CD4-positive, alpha-beta T cell treated with Interleukin-2 at 100 ng/mL for 4 hours (primary cell): ENCODE measurements around the gene NUTM2F.
A peak's percentile ranks its signal among the peaks of the same experiment; 100 is the strongest.
"Not testable (repeated sequence)": the region's sequence is repeated elsewhere in the genome, so short reads cannot be mapped to it uniquely, and the experiment has no call there.

Experiments
- DNase-seq: peaks from one replicate; pipeline ENCODE4 v3.0.0-alpha.2; 2020; ENCODE audit warnings: low spot score

Gene NUTM2F

GRCh38 chr9:94328544-94328943 is at the start of gene NUTM2F:
NUTM2F (minus strand) TSS chr9:94328644; CDS start chr9:94328623, 21 bp downstream.
- not testable (repeated sequence) for DNase-seq

- DNase-seq: not testable (repeated sequence)
Measured at GRCh38 chr9:94375197-94375596, 46.8 kb upstream of the NUTM2F start.

GRCh38 chr9:94374176-94375056 is 46.0 kb upstream of the NUTM2F start:
- DNase-seq: peak; percentile 88

DNA sequence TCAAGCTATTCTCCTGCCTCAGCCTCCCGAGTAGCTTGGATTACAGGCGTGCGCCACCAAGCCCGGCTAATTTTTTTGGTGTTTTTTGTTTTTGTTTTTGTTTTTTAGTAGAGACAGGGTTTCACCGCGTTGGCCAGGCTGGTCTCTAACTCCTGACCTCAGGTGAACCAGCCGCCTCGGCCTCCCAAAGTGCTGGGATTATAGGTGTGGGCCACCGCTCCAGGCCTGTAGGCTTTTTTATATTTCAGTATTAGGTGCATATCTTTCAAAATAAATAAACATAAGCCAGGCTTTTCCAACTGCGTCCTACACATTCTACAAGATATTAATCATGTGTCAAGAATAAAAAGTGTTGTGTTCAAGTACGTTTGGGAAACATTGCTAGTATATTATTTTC is 45.3 kb upstream of the NUTM2F start:
- not testable (repeated sequence) for DNase-seq

DNA sequence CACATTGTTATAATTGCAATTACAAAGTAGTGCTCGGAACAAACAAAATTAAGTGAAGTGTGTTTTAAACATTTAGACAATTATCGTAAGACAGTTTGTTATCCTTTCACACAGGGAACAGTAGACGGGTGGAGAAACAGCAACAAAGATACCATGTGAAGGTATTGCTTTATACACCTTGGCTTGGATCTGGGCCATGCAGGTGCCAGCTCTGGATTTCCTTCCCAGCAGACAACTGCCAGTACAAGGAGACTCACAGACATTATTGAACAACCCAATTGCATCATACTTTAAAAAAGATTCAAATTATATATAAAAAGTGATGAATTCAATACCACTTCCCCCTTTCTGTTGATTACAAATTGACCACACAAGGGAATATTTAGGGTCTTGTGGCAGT is 41.8 kb upstream of the NUTM2F start:
- not testable (repeated sequence) for DNase-seq

GRCh38 chr9:94364093-94364614 is 35.7 kb upstream of the NUTM2F start:
- DNase-seq: not testable (repeated sequence)

GRCh38 chr9:94357158-94357557 is 28.7 kb upstream of the NUTM2F start:
- not testable (repeated sequence) for DNase-seq

DNA sequence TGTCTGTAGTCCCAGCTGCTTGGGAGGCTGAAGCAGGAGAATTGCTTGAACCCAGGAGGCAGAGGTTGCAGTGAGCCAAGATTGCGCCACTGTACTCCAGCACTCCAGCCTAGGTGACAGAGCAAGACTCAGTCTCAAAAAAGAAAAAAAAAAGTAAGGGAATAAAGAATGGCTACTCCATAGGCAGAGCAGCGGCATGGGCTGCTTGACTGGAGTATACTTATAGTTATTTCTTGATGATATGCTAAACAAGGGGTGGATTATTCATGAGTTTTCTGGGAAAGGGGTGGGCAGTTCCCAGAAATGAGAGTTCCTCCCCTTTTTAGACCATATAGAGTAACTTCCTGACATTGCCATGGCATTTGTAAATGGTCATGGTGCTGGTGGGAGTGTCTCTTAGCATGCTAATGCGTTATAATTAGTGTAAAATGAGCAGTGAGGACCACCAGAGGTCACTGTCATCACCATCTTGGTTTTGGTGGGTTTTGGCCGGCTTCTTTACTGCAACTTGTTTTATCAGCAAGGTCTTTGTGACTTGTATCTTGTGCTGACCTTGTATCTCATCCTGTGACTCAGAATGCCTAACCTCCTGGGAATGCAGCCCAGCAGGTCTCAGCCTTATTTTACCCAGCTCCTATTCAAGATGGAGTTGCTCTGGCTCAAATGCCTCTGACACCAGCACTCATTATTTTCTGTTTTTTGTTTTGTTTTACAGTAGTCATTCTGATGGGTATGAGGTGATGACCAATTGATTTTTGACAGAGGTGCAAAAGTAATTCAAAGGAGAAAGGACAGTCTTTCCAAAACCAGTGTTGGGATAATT is 23.7 kb upstream of the NUTM2F start:
- DNase-seq: not testable (repeated sequence)

DNA sequence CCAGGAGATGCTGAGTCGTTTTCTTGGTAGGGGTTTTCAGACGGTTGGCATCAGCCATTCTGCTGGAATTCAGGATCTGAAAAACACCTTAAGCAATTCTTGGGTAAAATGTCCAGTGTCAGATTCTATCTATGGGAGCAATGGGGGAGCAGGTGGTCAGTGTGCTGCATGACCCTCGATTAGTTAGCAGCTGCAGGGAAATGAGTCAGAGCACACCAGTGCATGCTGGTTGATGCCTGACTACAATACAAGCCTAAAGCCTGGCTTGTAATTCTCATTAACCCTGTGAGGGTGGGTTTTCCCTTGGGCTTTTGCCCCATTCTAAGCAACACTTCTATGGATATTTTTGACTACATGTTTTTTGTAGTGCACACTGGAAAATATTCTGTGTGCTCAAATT is 20.3 kb upstream of the NUTM2F start:
- not testable (repeated sequence) for DNase-seq

GRCh38 chr9:94347451-94347850 is 19.0 kb upstream of the NUTM2F start:
- not testable (repeated sequence) for DNase-seq

GRCh38 chr9:94341703-94342102 is 13.3 kb upstream of the NUTM2F start:
- DNase-seq: not testable (repeated sequence)

DNA sequence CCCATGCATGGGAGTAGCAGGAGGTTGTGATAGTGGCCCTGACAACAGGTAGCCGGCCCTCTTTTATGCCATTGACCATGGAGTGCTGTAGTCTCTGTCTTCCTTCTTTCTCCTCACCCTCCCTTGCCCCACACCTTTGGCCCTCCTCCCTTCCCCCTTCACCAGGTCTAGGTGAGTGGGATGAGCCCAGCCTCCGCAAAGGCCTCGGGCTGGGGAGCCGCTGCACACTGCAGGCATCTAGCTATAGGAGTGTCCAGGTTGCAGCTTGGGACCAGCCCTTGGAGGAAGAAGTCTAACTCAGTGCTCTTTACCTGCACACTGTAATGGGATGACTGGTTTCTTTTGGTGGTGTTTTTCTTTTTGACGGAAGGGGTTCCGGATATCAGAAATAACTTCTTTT is 12.3 kb upstream of the NUTM2F start:
- DNase-seq: not testable (repeated sequence)

- DNase-seq: not testable (repeated sequence)
Measured at GRCh38 chr9:94339657-94340056, 11.2 kb upstream of the NUTM2F start.

DNA sequence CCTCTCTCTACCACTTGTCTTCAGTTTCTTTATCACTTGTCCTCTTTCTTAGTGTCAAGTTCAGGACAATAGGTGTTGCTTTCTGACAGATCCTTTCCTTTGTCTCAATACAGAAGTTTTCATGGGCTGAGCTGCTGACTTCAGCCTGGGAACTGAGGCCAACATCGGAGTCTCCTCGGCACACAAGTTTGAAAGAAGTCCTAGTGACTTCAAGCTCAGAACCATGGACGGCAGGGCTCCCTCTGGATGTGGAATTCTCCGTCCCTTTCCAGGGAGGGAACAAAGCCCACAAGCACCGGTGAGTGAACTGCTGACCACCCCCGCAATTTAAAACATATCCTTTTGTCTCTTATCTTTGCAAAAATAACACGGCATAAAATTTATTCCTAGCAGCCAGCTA is 10.3 kb upstream of the NUTM2F start:
- not testable (repeated sequence) for DNase-seq

DNA sequence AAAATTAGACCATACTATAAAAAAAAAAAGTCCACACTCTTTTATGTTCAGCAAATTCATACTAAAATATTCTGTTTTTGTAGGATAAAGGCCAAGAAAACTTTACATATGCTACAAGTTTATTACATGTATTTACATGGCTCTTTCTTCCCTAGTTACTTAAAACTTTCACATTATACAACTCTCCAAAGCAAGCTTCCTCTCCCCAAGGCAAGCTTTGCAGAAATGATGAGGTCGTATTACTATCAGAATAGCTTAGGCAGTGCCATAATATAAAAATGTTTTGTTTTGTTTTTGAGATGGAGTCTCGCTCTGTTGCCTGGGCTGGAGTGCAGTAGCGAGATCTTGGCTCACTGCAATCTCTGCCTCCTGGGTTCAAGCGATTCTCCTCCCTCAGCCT is 8.0 kb upstream of the NUTM2F start:
- not testable (repeated sequence) for DNase-seq

GRCh38 chr9:94325583-94325982 is 2.9 kb downstream of the NUTM2F start:
- not testable (repeated sequence) for DNase-seq

GRCh38 chr9:94323153-94323798 is 5.2 kb downstream of the NUTM2F start:
- not testable (repeated sequence) for DNase-seq

- DNase-seq: not testable (repeated sequence)
Measured at GRCh38 chr9:94322342-94322940, 6.0 kb downstream of the NUTM2F start.

- DNase-seq: not testable (repeated sequence)
Measured at GRCh38 chr9:94317949-94318657, 10.3 kb downstream of the NUTM2F start.

GRCh38 chr9:94316236-94316635 is 12.2 kb downstream of the NUTM2F start:
- DNase-seq: not testable (repeated sequence)
